ENCODE data around the gene RAD18. TPM values are rescaled to one million over a fixed set of nuclear protein-coding genes. Genes with fewer than 3 reads are reported as not detected.

Gene RAD18
- total and polyA plus RNA-seq, 2 donors (not counting 1 experiment from before 2014, with no cell fraction given) = 4.8 to 21.3 TPM

- intact Hi-C loops (cut with micrococcal nuclease) = no loop called here
- DNase-seq (no peak), ATAC-seq (ENCODE audit: low read depth) (no peak)
- H3K27ac ChIP-seq (ENCODE audit: low read length in 2 of 2) = no peak overlapping the region
- Mint-ChIP-seq H3K27me3 (no peaks in the 10 kb centered on the region), H3K4me3 (no peak overlapping the region), H3K9me3 (ENCODE audit: insufficient read depth) (no peaks in the 10 kb centered on the region), H3K27ac (no peak overlapping the region), H3K4me1 (no peaks in the 10 kb centered on the region)
- no peak overlapping the region for H3K4me2 ChIP-seq (replicated peaks; ENCODE audit: low read depth, low read length, poor library complexity, severe bottlenecking)
- H3K9ac ChIP-seq (ENCODE audit: low read length) = no peak overlapping the region
- no peak for TF ChIP-seq CTCF (IDR thresholded peaks at IDR 0.05)
- no peak for TF ChIP-seq EZH2 (IDR thresholded peaks at IDR 0.05; ENCODE audit: borderline replicate concordance, insufficient read depth, low read depth, low read length, poor library complexity, severe bottlenecking)
- CTCF ChIA-PET = no interaction called here
- H2AFZ ChIP-seq (ENCODE audit: insufficient read depth, low read depth, low read length, poor library complexity, severe bottlenecking) = no peak overlapping the region
- H4K20me1 ChIP-seq (ENCODE audit: control insufficient read depth, insufficient read depth, low read length, poor library complexity, severe bottlenecking) = no peaks in the 10 kb centered on the region
- POLR2A ChIA-PET = no interaction called here
- no peak overlapping the region for H3K4me3 ChIP-seq (ENCODE audit: control extremely low read depth in 1 of 5, extremely low read depth in 1 of 5, insufficient read depth in 1 of 5, low read depth in 2 of 5, low read length in 4 of 5)
- no peaks in the 10 kb centered on the region for H3K79me2 ChIP-seq (ENCODE audit: control insufficient read depth, insufficient read depth, low read length)
- H3K27me3 ChIP-seq (replicated peaks in 1 of 4; ENCODE audit: control extremely low read depth in 1 of 4, control insufficient read depth in 3 of 4, insufficient read depth in 4 of 4, low read length in 3 of 4) = no peaks in the 10 kb centered on the region
- WGBS (ENCODE audit: insufficient coverage) = 100% methylated on average over 3 of the region's 4 CpGs
- H3K36me3 ChIP-seq (replicated peaks in 1 of 2; ENCODE audit: control extremely low read depth in 1 of 2, control insufficient read depth in 1 of 2, extremely low read depth in 1 of 2, insufficient read depth in 2 of 2, low read length in 1 of 2) = no peaks in the 10 kb centered on the region
- H3K9me3 ChIP-seq (ENCODE audit: control extremely low read depth in 1 of 3, control insufficient read depth in 2 of 3, insufficient read depth in 1 of 3, low read length in 2 of 3) = no peaks in the 10 kb centered on the region
- H3K4me1 ChIP-seq (ENCODE audit: control insufficient read depth in 2 of 2, insufficient read depth in 2 of 2, low read length in 2 of 2) = no peaks in the 10 kb centered on the region
These were observed 127.9 kb downstream of the RAD18 start for GRCh38 chr3:8835385-8835784.

GRCh38 chr3:8834974-8835373 is 128.3 kb downstream of the RAD18 start:
- H4K20me1 ChIP-seq (ENCODE audit: control insufficient read depth, insufficient read depth, low read length, poor library complexity, severe bottlenecking) = no peaks in the 10 kb centered on the region
- TF ChIP-seq EZH2 (IDR thresholded peaks at IDR 0.05; ENCODE audit: borderline replicate concordance, insufficient read depth, low read depth, low read length, poor library complexity, severe bottlenecking) = no peak
- no peak for TF ChIP-seq CTCF (IDR thresholded peaks at IDR 0.05)
- no peak overlapping the region for H2AFZ ChIP-seq (ENCODE audit: insufficient read depth, low read depth, low read length, poor library complexity, severe bottlenecking)
- Mint-ChIP-seq H3K27ac (no peak overlapping the region), H3K9me3 (ENCODE audit: insufficient read depth) (no peaks in the 10 kb centered on the region), H3K27me3 (no peaks in the 10 kb centered on the region), H3K4me3 (no peak overlapping the region), H3K4me1 (no peaks in the 10 kb centered on the region)
- ChIA-PET CTCF (no interaction called here), POLR2A (no interaction called here)
- H3K9me3 ChIP-seq (ENCODE audit: control extremely low read depth in 1 of 3, control insufficient read depth in 2 of 3, insufficient read depth in 1 of 3, low read length in 2 of 3) = no peaks in the 10 kb centered on the region
- H3K79me2 ChIP-seq (ENCODE audit: control insufficient read depth, insufficient read depth, low read length) = no peaks in the 10 kb centered on the region
- intact Hi-C loops (cut with micrococcal nuclease) = no loop called here
- DNase-seq = no peak
- no peaks in the 10 kb centered on the region for H3K4me1 ChIP-seq (ENCODE audit: control insufficient read depth in 2 of 2, insufficient read depth in 2 of 2, low read length in 2 of 2)
- no peaks in the 10 kb centered on the region for H3K36me3 ChIP-seq (replicated peaks in 1 of 2; ENCODE audit: control extremely low read depth in 1 of 2, control insufficient read depth in 1 of 2, extremely low read depth in 1 of 2, insufficient read depth in 2 of 2, low read length in 1 of 2)
- WGBS (ENCODE audit: insufficient coverage) = no CpG with 5 or more reads among the region's 6 CpGs
- no peak overlapping the region for H3K9ac ChIP-seq (ENCODE audit: low read length)
- H3K4me3 ChIP-seq (ENCODE audit: control extremely low read depth in 1 of 5, extremely low read depth in 1 of 5, insufficient read depth in 1 of 5, low read depth in 2 of 5, low read length in 4 of 5) = no peak overlapping the region
- no peaks in the 10 kb centered on the region for H3K27me3 ChIP-seq (replicated peaks in 1 of 4; ENCODE audit: control extremely low read depth in 1 of 4, control insufficient read depth in 3 of 4, insufficient read depth in 4 of 4, low read length in 3 of 4)
- no peak for ATAC-seq (ENCODE audit: low read depth)
- H3K27ac ChIP-seq (ENCODE audit: low read length in 2 of 2) = no peak overlapping the region
- no peak overlapping the region for H3K4me2 ChIP-seq (replicated peaks; ENCODE audit: low read depth, low read length, poor library complexity, severe bottlenecking)
